Measurements from ENCODE around the gene NPIPB8. TPM values are rescaled to one million over a fixed set of nuclear protein-coding genes. Genes with fewer than 3 reads are reported as not detected.

The NPIPB8 gene
- total and polyA plus RNA-seq, 2 of the 13 experiments (the other 11 are each of a cell fraction or from before 2014, with no cell fraction given) = 0.49 to 2.3 TPM

- TF ChIP-seq ZNF83 (CRISPR knock-in tag; IDR thresholded peaks at IDR 0.05; ENCODE audit: borderline replicate concordance) = peak; percentile 57; the same call in 1 of the 2 replicates
- TF ChIP-seq AKNA (CRISPR knock-in tag; IDR thresholded peaks at IDR 0.05; ENCODE audit: borderline replicate concordance) = no peak
- TF ChIP-seq ISL2 (CRISPR knock-in tag; IDR thresholded peaks at IDR 0.05) = no peak
- TF ChIP-seq CBX2 (IDR thresholded peaks at IDR 0.05; ENCODE audit: low read depth, low read length) = no peak
- TF ChIP-seq CBX2 (CRISPR knock-in tag; IDR thresholded peaks at IDR 0.05; ENCODE audit: low read depth) = no peak
- TF ChIP-seq ZSCAN20 (CRISPR knock-in tag; IDR thresholded peaks at IDR 0.05; ENCODE audit: borderline replicate concordance) = no peak
- TF ChIP-seq ZNF333 (CRISPR knock-in tag; IDR thresholded peaks at IDR 0.05; ENCODE audit: borderline replicate concordance) = no peak
- peak; percentile 69; the same call in 1 of the 2 replicates for TF ChIP-seq ZFY (CRISPR knock-in tag; IDR thresholded peaks at IDR 0.05)
- TF ChIP-seq ZNF496 (CRISPR knock-in tag; IDR thresholded peaks at IDR 0.05; ENCODE audit: insufficient replicate concordance) = no peak
- no peak for TF ChIP-seq NFRKB (IDR thresholded peaks at IDR 0.05)
- TF ChIP-seq UBTF (CRISPR knock-in tag; IDR thresholded peaks at IDR 0.05) = peak; percentile 17; the same call in 1 of the 2 replicates
- no peak for TF ChIP-seq ZNF317 (CRISPR knock-in tag; IDR thresholded peaks at IDR 0.05)
- TF ChIP-seq CHD4 (IDR thresholded peaks at IDR 0.05; ENCODE audit: borderline replicate concordance, low read length) = no peak; the same call in 1 of the 2 replicates
- no peak for TF ChIP-seq BCLAF1 (IDR thresholded peaks at IDR 0.05)
- 0 out of 2 replicates have a peak, but pooled peaks have one; percentile 1 for TF ChIP-seq KAT2B (IDR thresholded peaks at IDR 0.05; ENCODE audit: borderline replicate concordance, low read depth, low read length)
- peak; percentile 74; the same call in 1 of the 2 replicates for TF ChIP-seq DRAP1 (CRISPR knock-in tag; IDR thresholded peaks at IDR 0.05)
- TF ChIP-seq ZIK1 (CRISPR knock-in tag; IDR thresholded peaks at IDR 0.05; ENCODE audit: borderline replicate concordance, low read depth) = no peak
- peak; percentile 36 for TF ChIP-seq FOSL2 (CRISPR knock-in tag; IDR thresholded peaks at IDR 0.05)
Observed at GRCh38 chr16:28609631-28610594, 28.0 kb upstream of the NPIPB8 start, which contains the start of gene SULT1A1 (continued).

Data from HepG2 (cell line).